PC-3 (cell line): Measurements from ENCODE around the gene RNF183. TPM values are rescaled to one million over a fixed set of nuclear protein-coding genes. Genes with fewer than 3 reads are reported as not detected.

Experiments
- ATAC-seq: fragments of 200-7000 bp; cut with Tn5 transposase; 2 replicates; pipeline ENCODE4 v1.9.1; 2020; ENCODE audit warnings: mild to moderate bottlenecking, moderate library complexity
- BruUV-seq: library from RNA; stranded (reverse); fragments of 400-500 nt; replicated peaks from 2 replicates; lab custom pipeline; 2021; lab: Mats Ljungman, UMichigan
- CTCF ChIA-PET: fragments of 300-600 bp; sonication (Branson Sonifier 250); formaldehyde crosslinking; loops from one replicate; lab custom pipeline; 2022; ENCODE audit warnings: antibody characterized with exemption; lab: Charles Lee
- POLR2A ChIA-PET: fragments of 300-600 bp; sonication (Branson Sonifier 250); formaldehyde crosslinking; loops from one replicate; lab custom pipeline; 2022; ENCODE audit warnings: antibody characterized with exemption; ENCODE audit not compliant: unreplicated experiment; lab: Charles Lee
- DNase-seq: peaks from one replicate; pipeline ENCODE4 v3.0.0-alpha.2; 2015
- H2AFZ ChIP-seq: fragments of 300-600 bp; sonication (generic); 2 replicates; pipeline ENCODE4 v1.6.0; 2016; ENCODE audit warnings: antibody characterized with exemption, low read length
- H3F3A ChIP-seq: fragments of 300-600 bp; sonication (generic); one replicate; pipeline ENCODE4 v1.6.0; 2017; ENCODE audit warnings: antibody characterized with exemption, low read length, control low read depth, mild to moderate bottlenecking; ENCODE audit not compliant: unreplicated experiment
- H3K27ac ChIP-seq: fragments of 300-600 bp; sonication (generic); 2 replicates; pipeline ENCODE4 v1.5.1; 2016; ENCODE audit warnings: mild to moderate bottlenecking, low read length
- H3K27me3 ChIP-seq: fragments of 300-600 bp; sonication (generic); 2 replicates; pipeline ENCODE4 v1.6.1; 2016; ENCODE audit warnings: low read length, mixed read lengths
- H3K36me3 ChIP-seq: fragments of 300-600 bp; sonication (generic); 2 replicates; pipeline ENCODE4 v1.6.1; 2016; ENCODE audit warnings: low read depth, mixed run types, low read length, mixed read lengths
- H3K4me1 ChIP-seq: fragments of 300-600 bp; sonication (generic); 2 replicates; pipeline ENCODE4 v1.5.1; 2016; ENCODE audit warnings: low read length; ENCODE audit not compliant: insufficient read depth
- H3K4me2 ChIP-seq: fragments of 300-600 bp; sonication (generic); 2 replicates; pipeline ENCODE4 v1.6.0; 2016; ENCODE audit warnings: low read length
- H3K4me3 ChIP-seq: fragments of 300-600 bp; sonication (generic); 2 replicates; pipeline ENCODE4 v1.5.1; 2016; ENCODE audit warnings: mild to moderate bottlenecking, low read length, mixed read lengths
- H3K79me2 ChIP-seq: fragments of 300-600 bp; sonication (generic); 2 replicates; pipeline ENCODE4 v1.6.1; 2017; ENCODE audit warnings: low read length, mixed read lengths
- H3K9ac ChIP-seq: fragments of 300-600 bp; sonication (generic); 2 replicates; pipeline ENCODE4 v1.6.0; 2016; ENCODE audit warnings: mild to moderate bottlenecking, low read length
- H3K9me2 ChIP-seq: fragments of 300-600 bp; sonication (generic); replicated peaks from 2 replicates; pipeline ENCODE4 v1.6.1; 2016; ENCODE audit warnings: mixed run types, low read length, mixed read lengths
- H3K9me3 ChIP-seq: fragments of 300-600 bp; sonication (generic); 2 replicates; pipeline ENCODE4 v1.6.1; 2016; ENCODE audit warnings: low read length, mixed read lengths
- H4K20me1 ChIP-seq: fragments of 300-600 bp; sonication (generic); 2 replicates; pipeline ENCODE4 v1.6.1; 2016; ENCODE audit warnings: low read length, mixed read lengths
- EZH2 ChIP-seq: fragments of 300-600 bp; sonication (generic); IDR thresholded peaks from one replicate; pipeline ENCODE4 v1.6.1; 2017; ENCODE audit warnings: antibody characterized with exemption, mild to moderate bottlenecking, low read length; ENCODE audit not compliant: unreplicated experiment
- EZH2phosphoT487 ChIP-seq: fragments of 300-600 bp; sonication (generic); IDR thresholded peaks from 2 replicates; pipeline ENCODE4 v1.6.1; 2018; ENCODE audit warnings: mild to moderate bottlenecking, antibody characterized with exemption, low read length, borderline replicate concordance
- intact Hi-C: fragments of 100-400 bp; cut with micrococcal nuclease; formaldehyde crosslinking; loops from 2 replicates; pipeline ENCODE4 v1.9.0; 2023
- total RNA-seq: library from RNA; depleted of rRNA; stranded (reverse); fragments of >200 nt; gene quantifications from 2 replicates; pipeline ENCODE4 v1.2.3, GENCODE V29; 2014
- TF ChIP-seq, protein P1 (sequence below): fragments of 300-600 bp; sonication (generic); conservative IDR thresholded peaks from 2 replicates; pipeline ENCODE4 v1.5.1; 2017; ENCODE audit warnings: antibody characterized with exemption, low read depth, mild to moderate bottlenecking, low read length

RNF183 gene
- total RNA-seq, 1 experiment from 2014 or later, result not detected

DNA sequence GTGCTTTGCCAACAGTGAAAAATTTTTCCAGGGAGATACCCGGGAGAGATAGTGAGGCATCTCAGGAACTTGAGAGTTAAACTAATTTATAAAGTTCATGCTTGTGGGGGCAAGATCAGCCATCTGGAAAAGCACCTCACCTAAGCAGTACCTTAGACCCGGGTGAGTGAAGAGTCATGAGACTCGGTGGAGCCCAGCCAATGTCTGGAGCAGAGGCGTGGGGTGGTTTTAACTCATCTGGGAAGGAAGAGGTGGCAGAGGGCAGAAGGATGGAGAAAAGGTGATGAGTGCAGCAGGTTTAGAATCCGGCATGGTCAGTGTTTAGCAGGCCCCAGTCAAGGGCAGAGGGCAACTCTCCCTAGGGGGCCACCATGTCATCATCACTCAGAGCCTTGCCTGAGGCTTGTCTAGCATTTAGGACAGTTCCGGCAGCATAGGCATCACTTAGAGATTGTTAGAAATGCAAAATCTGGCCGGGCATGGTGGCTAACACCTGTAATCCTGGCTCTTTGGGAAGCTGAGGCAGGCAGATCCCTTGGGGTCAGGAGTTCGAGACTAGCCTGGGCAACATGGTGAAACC is 4.3 kb upstream of the RNF183 start:
- Histone ChIP-seq H2AFZ (no peak overlapping the region), H3K27me3 (no peaks in the 10 kb centered on the region), H3K9ac (no peak overlapping the region), H3K4me1 (no peaks in the 10 kb centered on the region), H3K9me3 (no peaks in the 10 kb centered on the region), H4K20me1 (no peaks in the 10 kb centered on the region), H3K9me2 (no peaks in the 10 kb centered on the region), H3K27ac (no peak overlapping the region), H3K4me2 (no peak overlapping the region), H3F3A (no peaks in the 10 kb centered on the region), H3K36me3 (no peaks in the 10 kb centered on the region), H3K79me2 (no peaks in the 10 kb centered on the region), H3K4me3 (no peak overlapping the region)
- DNase-seq (no peak), ATAC-seq (no peak)
- ChIA-PET POLR2A (no interaction called here), CTCF (no interaction called here)
- intact Hi-C loops, result loop anchor here (10.0 kb wide), 1 partner anchor 347 kb away; no protein-coding TSS in a partner anchor
- TF ChIP-seq EZH2phosphoT487 (no peak), EZH2 (no peak)
- TF ChIP-seq, protein P1, sequence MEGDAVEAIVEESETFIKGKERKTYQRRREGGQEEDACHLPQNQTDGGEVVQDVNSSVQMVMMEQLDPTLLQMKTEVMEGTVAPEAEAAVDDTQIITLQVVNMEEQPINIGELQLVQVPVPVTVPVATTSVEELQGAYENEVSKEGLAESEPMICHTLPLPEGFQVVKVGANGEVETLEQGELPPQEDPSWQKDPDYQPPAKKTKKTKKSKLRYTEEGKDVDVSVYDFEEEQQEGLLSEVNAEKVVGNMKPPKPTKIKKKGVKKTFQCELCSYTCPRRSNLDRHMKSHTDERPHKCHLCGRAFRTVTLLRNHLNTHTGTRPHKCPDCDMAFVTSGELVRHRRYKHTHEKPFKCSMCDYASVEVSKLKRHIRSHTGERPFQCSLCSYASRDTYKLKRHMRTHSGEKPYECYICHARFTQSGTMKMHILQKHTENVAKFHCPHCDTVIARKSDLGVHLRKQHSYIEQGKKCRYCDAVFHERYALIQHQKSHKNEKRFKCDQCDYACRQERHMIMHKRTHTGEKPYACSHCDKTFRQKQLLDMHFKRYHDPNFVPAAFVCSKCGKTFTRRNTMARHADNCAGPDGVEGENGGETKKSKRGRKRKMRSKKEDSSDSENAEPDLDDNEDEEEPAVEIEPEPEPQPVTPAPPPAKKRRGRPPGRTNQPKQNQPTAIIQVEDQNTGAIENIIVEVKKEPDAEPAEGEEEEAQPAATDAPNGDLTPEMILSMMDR, result no peak
- BruUV-seq, result no TSS peak

DNA sequence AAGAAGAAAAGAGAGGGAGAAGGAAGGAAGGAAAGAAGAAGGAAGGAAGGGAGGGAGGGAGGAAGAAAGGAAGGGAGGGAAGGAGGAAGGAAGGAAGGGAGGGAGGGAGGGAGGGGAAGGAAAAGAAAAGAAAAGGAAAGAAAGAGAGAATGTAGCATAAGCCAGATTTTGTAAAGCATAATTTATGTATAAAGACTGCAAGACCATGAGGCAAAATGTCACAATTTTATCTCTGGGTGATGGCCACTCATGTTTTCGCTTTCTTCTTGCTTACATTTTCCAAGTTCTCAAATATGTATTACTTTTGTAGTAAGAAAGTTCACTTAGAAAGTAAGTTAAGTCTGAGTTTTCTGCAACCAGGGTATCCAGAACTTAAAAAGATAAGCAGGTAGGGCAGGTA is 3.4 kb upstream of the RNF183 start:
- Histone ChIP-seq H3K9ac (no peak overlapping the region), H4K20me1 (no peaks in the 10 kb centered on the region)

DNA sequence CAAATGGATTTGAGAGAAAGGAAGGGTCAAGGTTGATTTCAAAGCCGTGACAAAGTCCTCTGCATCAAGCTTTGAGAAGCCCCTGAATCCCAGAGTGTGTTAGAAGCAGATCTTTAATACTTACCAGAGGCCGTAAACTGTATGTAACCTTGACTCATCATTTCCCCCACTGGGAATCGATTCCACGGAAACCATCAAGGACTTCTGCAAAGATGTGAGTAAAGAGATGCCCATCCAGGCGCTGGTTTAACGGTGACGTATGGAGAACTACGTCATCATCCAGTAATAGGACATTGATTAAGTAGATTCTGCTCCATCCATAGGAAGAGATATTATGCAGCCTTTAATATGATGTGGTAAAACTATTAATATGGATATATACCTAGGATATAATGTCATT is 1.6 kb downstream of the RNF183 start:
- Histone ChIP-seq H3K9me2 (no peaks in the 10 kb centered on the region), H2AFZ (no peak overlapping the region), H3K9me3 (no peaks in the 10 kb centered on the region), H3K9ac (no peak overlapping the region), H3K4me3 (no peak overlapping the region), H3K27me3 (no peaks in the 10 kb centered on the region), H3F3A (no peaks in the 10 kb centered on the region), H3K4me1 (no peaks in the 10 kb centered on the region), H3K79me2 (no peaks in the 10 kb centered on the region), H3K36me3 (no peaks in the 10 kb centered on the region), H3K27ac (no peak overlapping the region), H3K4me2 (no peak overlapping the region), H4K20me1 (no peaks in the 10 kb centered on the region)
- TF ChIP-seq EZH2 (no peak), EZH2phosphoT487 (no peak)
- TF ChIP-seq, protein P1, result no peak
- POLR2A ChIA-PET, result no interaction called here
- CTCF ChIA-PET, result no interaction called here
- BruUV-seq, result no TSS peak
- no peak for DNase-seq
- no peak for ATAC-seq
- intact Hi-C loops, result loop anchor here (10.0 kb wide), 1 partner anchor 353 kb away; no protein-coding TSS in a partner anchor

More for the DNA sequence above, 3.4 kb upstream of the RNF183 start:
- H3K4me2 ChIP-seq, result no peak overlapping the region
- ChIA-PET POLR2A (no interaction called here), CTCF (no interaction called here)
- H3K36me3 ChIP-seq, result no peaks in the 10 kb centered on the region
- H3K27ac ChIP-seq, result no peak overlapping the region
- no peaks in the 10 kb centered on the region for H3K79me2 ChIP-seq
- no peaks in the 10 kb centered on the region for H3K9me3 ChIP-seq
- no peaks in the 10 kb centered on the region for H3K9me2 ChIP-seq
- no peak overlapping the region for H2AFZ ChIP-seq
- DNase-seq, result no peak
- no peak for ATAC-seq
- TF ChIP-seq EZH2phosphoT487 (no peak), EZH2 (no peak)
- TF ChIP-seq, protein P1, result no peak
- H3F3A ChIP-seq, result no peaks in the 10 kb centered on the region
- no peaks in the 10 kb centered on the region for H3K27me3 ChIP-seq
- BruUV-seq, result no TSS peak
- H3K4me1 ChIP-seq, result no peaks in the 10 kb centered on the region
- H3K4me3 ChIP-seq, result no peak overlapping the region
- intact Hi-C loops, result loop anchor here (10.0 kb wide), 1 partner anchor 348 kb away; no protein-coding TSS in a partner anchor
